GM12875 (cell line): Measurements from ENCODE around the gene LYL1.

Experiments used
- H3K4me3 ChIP-seq: one replicate; pipeline ENCODE4 v1.5.1; 2011; ENCODE audit warnings: low read depth, low read length, control low read depth
- TF ChIP-seq, protein P1 (sequence below): IDR thresholded peaks from 2 replicates; pipeline ENCODE4 v1.5.1; 2011; ENCODE audit warnings: low read depth, mild to moderate bottlenecking, control low read depth, inconsistent platforms, low read length, moderate library complexity, borderline replicate concordance; ENCODE audit not compliant: insufficient read depth

The LYL1 gene

DNA sequence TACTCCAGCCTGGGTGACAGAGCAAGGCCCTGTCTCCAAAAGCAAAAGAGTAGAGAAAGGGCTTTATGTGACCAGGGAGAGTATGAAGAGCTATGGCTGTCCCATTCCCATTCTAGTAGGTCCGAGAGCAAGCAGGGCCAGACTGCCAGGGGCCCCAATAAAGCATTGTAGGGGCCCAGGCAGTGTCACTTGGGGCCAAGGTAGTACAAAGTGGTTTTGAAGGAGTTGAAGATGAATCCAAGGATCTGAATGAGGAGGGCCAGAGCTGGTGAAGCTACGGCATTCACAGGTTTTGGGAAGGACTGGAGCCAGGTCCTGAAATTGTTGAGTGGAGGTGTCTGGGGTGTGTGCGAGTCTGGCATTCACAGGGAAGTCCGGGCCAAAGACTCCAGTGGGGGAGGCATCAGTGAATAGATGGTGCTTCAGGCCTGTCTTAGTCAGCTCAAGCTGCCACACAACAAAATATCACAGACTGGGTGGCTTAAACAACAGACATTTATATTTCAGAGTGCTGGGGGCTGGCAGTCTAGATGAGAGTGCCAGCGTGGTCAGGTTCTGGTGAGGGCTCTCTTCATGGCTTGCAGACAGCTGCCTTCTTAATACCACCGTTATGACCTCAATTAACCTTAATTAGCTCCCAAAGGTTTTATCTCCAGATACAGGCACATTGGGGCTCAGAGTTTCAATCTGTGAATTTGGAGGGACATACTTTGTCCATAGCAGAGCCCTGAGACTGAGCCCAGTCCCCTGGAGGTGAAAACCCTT lies 25.3 kb upstream of the LYL1 start:
- TF ChIP-seq, protein P1, sequence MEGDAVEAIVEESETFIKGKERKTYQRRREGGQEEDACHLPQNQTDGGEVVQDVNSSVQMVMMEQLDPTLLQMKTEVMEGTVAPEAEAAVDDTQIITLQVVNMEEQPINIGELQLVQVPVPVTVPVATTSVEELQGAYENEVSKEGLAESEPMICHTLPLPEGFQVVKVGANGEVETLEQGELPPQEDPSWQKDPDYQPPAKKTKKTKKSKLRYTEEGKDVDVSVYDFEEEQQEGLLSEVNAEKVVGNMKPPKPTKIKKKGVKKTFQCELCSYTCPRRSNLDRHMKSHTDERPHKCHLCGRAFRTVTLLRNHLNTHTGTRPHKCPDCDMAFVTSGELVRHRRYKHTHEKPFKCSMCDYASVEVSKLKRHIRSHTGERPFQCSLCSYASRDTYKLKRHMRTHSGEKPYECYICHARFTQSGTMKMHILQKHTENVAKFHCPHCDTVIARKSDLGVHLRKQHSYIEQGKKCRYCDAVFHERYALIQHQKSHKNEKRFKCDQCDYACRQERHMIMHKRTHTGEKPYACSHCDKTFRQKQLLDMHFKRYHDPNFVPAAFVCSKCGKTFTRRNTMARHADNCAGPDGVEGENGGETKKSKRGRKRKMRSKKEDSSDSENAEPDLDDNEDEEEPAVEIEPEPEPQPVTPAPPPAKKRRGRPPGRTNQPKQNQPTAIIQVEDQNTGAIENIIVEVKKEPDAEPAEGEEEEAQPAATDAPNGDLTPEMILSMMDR: no peak
- H3K4me3 ChIP-seq: no peak overlapping the region

DNA sequence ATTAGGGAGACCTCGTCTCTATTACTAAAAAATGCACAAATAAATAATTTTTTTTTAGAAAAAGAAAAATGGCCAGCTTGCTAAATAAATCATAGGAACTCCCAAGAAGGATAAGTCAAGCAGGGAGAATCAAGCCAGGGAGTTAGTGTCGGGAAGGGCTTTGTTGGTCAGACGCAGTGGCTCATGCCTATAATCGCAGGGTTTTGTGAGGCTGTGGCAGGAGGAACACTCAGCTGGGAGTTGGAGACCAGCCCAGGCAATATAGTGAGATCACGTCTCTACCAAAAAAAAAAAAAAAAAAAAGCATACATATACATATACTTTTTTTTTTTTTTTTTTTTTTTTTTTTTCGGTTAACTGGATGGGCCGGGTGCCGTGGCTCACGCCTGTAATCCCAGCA lies 24.4 kb upstream of the LYL1 start:
- TF ChIP-seq, protein P1: no peak
- no peak overlapping the region for H3K4me3 ChIP-seq

DNA sequence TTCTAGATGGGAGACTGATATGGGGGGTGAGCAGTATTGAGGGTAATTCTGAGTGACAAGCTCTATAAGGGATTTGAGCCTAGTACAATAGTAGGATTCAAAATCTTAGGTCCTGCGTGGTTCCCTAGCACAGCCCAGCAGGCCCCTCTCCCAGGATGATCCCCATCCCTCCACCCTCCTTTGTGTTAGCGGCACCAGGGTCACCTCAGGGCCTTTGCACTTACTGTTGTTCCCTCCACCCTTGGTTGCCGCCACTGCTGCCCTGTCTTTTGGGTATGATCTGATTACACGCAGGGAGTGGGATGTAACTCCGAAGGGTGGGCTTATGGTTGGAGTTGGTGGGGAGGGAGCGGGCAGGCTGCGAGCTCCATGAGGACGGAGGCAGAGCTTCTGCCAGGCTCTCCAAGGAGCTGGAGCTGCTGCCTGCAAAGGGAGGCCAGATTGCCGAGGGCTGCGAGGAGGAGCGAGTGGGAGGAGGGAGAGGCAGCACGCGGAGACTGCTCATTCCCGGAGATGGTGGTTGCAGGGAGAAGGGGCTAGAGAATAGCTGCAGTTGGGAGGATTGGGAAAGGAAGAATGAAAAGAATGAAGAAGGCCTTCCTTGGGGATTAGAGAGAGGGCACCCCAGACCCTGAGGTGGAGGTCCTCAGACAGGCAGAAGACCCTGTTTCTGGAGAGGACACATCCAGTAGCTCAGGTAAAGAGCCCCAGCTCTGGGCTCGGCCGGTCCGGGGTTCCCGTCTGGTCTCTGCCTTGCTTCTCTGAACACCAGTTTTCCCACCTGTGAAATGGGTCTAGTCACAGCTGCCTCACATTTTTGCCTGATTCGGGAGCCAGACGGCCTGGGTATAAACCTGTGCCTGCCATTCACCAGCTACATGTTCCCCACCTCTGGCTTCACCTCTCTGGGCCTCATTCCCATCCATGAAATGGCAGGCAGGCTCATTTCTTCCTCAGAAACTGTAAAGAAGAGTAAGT lies 20.6 kb upstream of the LYL1 start:
- no peak overlapping the region for H3K4me3 ChIP-seq
- TF ChIP-seq, protein P1: no peak

DNA sequence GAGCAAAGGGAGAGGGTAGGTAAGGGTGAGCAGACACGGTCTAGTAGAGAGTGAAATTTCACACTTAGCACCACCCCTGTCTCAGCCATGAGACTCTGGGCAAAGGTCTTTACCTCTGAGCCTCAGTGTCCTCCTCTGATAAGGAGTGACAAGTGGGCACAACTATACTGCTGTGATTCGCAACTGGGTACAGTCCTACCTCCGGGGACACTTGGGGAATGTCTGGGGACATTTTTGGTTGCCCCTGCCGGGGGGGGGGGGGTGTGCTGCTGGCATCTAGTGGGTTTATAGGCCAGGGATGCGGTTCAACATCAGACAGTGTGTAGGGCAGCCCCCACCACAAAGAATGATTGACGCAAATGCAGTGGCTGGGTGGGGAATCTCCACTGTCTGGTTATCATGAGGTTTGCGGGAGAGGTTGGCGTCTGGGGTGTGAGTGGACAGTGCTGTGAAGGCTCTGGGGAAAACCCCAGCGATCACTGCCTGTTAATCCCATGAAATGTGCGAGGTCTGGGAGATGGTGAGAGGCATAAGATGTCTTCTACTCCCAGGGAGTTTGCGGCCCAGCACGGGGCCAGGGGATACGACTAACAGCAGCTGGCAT lies 19.7 kb upstream of the LYL1 start:
- H3K4me3 ChIP-seq: no peak overlapping the region
- TF ChIP-seq, protein P1: no peak

DNA sequence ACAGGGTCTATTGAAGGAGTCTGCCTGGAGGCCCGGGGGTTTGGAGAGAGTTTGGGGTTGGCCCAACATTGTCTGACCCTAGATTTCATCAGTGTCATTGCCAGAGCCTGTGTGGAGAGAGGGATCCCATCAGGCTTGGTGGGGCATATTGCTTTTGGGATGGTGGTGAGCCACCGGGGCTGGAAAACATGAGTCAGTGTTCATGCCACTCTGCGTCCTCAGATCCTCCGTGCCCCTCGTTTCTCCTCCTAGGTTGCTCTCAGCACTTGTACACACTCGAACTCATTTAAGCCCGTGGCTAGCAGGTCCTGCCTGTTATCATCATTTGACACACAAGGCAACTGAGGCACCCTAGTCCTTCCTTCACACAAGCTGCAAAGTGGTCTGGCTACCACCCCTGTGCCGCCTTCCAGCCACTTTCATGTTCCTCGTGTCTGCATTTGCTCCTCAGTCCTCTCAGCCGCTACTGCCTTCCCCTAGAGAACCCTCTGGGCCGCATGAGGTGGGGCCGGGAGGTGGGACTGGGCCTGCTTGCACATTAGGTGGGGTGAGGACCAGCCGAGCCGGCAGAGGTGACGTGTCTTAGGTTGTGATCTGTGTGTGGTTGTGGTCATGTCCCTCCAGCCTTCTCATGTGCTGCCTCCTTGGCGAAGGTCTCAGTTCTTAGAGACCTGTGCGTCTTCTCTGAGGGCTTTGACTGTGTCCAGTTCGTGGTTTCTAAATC lies 19.1 kb upstream of the LYL1 start:
- TF ChIP-seq, protein P1: no peak
- H3K4me3 ChIP-seq: no peak overlapping the region

DNA sequence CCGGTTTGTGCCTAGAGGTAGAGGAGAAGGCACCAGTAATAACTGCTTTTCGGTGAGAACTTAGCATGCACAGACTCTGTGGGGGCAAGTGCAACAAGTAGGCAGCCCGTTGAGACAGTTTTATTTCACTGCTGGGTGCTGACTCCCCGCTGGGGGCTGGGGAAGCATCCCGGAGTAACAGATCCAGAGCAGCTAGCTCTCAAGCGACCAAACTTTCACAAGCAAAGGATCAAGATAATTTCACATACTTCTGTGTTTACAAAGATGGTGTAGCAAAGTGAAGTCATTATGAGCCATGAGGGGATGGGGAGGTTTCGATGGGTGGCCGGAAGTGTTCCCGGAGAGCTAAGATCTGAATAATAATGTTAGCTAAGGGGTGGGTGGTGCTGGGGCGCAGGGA lies 18.2 kb upstream of the LYL1 start:
- H3K4me3 ChIP-seq: no peak overlapping the region

More for the DNA sequence above, 18.2 kb upstream of the LYL1 start:
- TF ChIP-seq, protein P1: no peak
